NCI-H1417 (cell line): Measurements from ENCODE around the gene ELANE.
"Not testable (repeated sequence)": the region's sequence is repeated elsewhere in the genome, so short reads cannot be mapped to it uniquely, and the experiment has no call there.

ENCODE experiments used
- DNase-seq, 3 experiments: peaks; one replicate each; lab custom pipeline; 2025; lab: John Stamatoyannopoulos, UW

Gene ELANE

GRCh38 chr19:842802-843179 lies 9.3 kb upstream of the ELANE start:
- not testable (repeated sequence) for DNase-seq

- peak in 2 of 3 experiments; percentile 76 to 84 for DNase-seq
Measured at GRCh38 chr19:843180-843835, 8.8 kb upstream of the ELANE start.

DNA sequence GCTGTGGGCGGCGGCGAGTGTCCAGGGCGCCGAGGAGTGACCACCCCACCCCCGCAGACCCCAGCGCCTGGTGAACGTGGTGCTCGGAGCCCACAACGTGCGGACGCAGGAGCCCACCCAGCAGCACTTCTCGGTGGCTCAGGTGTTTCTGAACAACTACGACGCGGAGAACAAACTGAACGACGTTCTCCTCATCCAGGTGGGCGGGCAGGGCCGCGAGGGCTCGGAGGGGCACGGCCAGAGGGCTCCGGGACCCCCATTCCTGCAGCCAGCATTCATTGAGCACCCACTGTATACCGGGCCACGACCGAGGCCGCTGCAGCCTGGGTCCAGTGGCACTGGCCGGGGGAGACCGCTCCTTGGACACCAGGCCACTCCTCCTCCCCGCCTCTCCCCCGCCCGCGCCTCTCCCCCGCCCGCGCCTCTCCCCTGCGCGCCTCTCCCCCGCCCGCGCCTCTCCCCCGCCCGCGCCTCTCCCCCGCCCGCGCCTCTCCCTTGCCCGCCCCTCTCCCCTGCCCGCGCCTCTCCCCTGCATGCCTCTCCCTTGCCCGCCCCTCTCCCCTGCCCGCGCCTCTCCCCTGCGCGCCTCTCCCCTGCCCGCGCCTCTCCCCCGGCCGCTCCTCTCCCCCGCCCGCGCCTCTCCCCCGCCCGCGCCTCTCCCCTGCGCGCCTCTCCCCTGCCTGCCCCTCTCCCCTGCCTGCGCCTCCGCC lies 8.1 kb upstream of the ELANE start:
- peak in 1 of 3 experiments; percentile 51 for DNase-seq

- peak in 2 of 3 experiments; percentile 44 to 54 for DNase-seq
Measured at GRCh38 chr19:844546-844971, 7.5 kb upstream of the ELANE start.

DNA sequence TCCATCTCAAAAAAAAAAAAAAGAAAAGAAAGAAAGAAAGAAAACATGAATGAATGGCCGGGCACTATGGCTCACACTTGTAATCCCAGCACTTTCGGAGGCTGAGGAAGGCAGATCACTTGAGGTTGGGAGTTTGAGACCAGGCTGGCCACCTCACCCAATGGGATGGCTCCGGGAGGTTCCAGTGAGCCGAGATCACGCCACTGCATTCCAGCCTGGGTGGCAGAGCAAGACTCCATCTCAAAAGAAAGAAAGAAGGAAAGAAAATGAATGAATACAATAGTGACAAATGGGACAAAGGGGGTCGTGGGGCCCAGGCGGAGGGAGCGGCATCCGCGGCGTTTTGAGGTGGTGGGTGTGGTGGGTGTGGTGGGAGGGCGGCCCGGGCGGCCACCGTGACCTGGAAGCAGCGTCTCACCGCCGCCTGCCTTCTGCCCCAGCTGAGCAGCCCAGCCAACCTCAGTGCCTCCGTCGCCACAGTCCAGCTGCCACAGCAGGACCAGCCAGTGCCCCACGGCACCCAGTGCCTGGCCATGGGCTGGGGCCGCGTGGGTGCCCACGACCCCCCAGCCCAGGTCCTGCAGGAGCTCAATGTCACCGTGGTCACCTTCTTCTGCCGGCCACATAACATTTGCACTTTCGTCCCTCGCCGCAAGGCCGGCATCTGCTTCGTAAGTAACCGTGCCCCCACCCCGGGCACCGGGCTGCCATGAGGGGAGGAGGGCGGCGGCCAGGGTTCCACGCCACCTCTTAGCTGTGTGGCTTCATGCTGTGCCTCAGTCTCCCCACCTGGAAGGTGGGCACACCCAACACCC lies 6.2 kb upstream of the ELANE start:
- DNase-seq: no peak

- no peak for DNase-seq
Measured at GRCh38 chr19:848386-848921, 3.6 kb upstream of the ELANE start.

DNA sequence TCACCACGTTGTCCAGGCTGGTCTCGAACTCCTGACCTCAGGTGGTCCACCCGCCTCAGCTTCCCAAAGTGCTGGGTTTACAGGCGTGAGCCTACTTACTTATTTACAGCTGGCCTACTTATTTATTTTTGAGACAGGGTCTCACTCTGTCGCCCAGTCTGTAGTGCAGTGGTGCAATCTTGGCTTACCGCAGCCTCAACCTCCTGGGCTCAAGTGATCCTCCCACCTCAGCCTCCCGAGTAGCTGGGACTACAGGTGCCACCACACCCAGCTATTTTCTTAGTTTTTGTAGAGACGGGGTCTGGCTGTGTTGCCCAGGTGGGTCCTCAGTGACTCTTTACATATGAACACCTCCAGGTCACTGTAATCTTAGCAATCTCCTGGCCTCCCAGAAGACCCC lies 2.9 kb upstream of the ELANE start:
- DNase-seq: not testable (repeated sequence)

- DNase-seq: peak in 2 of 3 experiments; percentile 90 to 96
Measured at GRCh38 chr19:850221-850978, 1.7 kb upstream of the ELANE start.

GRCh38 chr19:850979-851335 lies 1.1 kb upstream of the ELANE start:
- DNase-seq: no peak

DNA sequence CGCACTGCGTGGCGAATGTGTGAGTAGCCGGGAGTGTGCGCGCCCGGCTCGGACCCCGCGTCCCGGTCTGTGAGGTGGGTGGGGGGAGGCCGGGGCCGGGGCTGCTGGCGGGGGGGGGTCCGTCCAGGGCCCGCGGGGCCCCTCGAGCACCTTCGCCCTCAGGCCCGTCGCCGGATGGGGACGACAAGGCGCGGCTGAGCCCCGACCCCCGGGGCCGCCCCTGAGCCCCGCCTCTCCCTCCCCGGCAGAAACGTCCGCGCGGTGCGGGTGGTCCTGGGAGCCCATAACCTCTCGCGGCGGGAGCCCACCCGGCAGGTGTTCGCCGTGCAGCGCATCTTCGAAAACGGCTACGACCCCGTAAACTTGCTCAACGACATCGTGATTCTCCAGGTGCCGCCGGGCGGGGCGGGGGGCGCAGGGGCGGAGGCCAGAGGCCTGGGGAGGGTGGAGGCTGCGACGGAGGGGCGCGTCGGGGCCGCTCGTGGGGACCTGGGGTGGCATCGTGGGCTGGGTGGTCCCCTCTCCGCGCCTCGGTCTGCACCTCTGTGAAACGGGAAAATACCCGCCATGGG lies 997 bp downstream of the ELANE start:
- DNase-seq: no peak

DNA sequence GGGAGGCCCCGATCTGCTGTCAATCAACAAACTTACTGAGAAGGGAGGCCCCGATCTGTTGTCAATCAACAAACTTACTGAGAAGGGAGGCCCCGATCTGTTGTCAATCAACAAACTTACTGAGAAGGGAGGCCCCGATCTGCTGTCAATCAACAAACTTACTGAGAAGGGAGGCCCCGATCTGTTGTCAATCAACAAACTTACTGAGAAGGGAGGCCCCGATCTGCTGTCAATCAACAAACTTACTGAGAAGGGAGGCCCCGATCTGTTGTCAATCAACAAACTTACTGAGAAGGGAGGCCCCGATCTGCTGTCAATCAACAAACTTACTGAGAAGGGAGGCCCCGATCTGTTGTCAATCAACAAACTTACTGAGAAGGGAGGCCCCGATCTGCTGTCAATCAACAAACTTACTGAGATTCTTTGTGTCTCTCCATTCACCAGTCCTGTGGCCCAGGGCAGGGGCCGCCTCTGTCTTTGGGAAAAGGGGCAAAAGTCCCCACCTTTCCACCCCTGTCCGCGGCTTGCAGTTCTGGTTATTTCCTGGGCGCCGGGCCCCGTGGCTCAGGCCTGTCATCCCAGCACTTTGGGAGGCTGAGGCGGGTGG lies 1.6 kb downstream of the ELANE start:
- DNase-seq: not testable (repeated sequence)

DNA sequence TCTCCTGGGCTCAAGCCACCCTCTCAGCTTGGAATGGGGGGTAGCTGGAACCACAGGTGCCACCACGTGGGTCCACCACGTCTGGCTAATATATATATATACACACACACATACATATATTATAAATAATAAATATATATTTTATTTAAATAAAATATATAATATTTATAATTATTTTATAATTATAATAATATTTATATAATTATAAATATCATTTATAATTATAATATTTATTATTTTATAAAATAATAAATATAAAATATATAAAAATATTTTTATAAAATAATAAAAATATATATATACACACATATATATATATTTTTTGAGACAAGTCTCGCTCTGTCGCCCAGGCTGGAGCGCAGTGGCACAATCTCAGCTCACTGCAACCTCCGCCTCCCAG lies 2.4 kb downstream of the ELANE start:
- DNase-seq: no peak

- no peak for DNase-seq
Measured at GRCh38 chr19:855142-855541, 3.0 kb downstream of the ELANE start.

GRCh38 chr19:855566-856120 lies 3.5 kb downstream of the ELANE start:
- no peak for DNase-seq

DNA sequence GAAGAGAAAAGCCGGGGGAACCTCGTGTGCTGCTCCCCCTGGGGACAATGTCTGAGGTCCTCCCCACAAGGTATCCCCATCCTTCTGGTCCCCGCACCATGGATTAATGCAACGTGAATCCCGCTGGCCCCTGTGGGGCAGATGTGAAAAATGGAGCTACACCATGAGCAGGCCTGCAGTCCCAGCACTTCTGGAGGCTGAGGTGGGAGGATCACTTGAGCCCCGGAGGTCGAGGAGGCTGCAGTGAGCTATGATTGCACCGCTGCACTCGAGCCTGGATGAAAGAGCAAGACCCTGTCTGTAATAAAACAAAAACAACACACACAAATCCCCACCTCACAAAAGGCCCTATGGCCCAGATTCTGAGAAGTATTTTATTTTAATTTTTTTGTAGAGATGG lies 6.2 kb downstream of the ELANE start:
- DNase-seq: no peak

- peak in 2 of 3 experiments; percentile 57 to 58 for DNase-seq
Measured at GRCh38 chr19:858868-859843, 7.1 kb downstream of the ELANE start, which contains the start of gene CFD. Gene CFD, plus strand, starts transcription at chr19:859664. Its CDS starts 26 bp downstream, at chr19:859690.

DNA sequence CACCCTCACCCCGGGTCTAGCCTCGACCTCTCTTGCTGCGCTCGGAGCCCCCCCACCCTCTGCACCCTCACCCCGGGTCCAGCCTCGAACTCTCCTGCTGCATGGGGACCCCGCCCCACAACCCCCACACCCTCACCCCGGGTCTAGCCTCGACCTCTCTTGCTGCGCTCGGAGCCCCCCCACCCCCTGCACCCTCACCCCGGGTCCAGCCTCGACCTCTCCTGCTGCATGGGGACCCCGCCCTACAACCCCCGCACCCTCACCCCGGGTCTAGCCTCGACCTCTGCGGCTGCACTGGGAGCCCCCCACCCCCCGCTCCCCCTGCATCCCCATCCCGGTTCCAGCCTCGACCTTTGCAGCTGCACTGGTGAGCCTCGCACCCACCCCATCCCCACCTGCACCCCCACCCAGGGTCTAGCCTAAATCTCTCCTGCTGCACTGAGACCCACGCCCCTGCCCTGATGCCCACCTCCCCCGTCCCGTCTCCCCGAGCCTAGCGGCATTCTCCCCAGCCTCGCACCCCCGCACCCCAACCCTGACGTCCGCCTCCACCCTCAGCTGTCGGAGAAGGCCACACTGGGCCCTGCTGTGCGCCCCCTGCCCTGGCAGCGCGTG lies 9.1 kb downstream of the ELANE start:
- no peak for DNase-seq

DNA sequence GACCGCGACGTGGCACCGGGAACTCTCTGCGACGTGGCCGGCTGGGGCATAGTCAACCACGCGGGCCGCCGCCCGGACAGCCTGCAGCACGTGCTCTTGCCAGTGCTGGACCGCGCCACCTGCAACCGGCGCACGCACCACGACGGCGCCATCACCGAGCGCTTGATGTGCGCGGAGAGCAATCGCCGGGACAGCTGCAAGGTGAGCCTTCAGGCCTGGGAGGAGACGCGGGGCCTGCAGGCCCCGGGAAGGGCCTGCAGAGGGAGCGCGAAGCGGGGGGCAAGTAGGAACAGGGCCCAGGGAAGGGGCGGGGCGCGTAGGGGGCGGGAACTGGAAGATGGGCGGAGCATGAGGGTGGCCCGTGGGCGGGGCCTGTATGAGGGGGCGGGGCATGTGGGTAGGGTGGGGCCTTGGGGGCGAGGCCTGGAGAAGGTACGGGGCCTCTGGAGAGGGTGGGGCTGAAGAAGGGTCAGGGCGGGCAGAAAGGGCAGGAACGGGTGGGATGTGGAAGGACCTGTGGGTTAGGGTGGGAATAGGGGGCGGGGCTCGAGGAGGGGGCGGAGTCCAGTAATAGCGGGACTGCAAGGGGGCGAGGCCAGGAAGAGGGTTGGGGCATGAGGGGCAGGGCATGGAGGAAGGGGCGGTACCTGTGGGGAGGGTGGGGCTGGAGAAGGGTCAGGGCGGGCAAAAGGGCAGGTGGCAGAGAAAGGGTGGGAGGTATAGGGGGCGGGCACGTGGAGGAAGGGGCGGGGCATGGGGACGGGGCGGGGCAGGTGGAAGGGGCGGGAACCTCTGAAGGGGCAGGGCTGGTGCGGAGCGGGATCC lies 9.9 kb downstream of the ELANE start:
- DNase-seq: peak; percentile 61 to 80 (median 66)
